ENCODE data around the gene EPB41L3.
A peak's percentile ranks its signal among the peaks of the same experiment; 100 is the strongest.

Gene EPB41L3

DNA sequence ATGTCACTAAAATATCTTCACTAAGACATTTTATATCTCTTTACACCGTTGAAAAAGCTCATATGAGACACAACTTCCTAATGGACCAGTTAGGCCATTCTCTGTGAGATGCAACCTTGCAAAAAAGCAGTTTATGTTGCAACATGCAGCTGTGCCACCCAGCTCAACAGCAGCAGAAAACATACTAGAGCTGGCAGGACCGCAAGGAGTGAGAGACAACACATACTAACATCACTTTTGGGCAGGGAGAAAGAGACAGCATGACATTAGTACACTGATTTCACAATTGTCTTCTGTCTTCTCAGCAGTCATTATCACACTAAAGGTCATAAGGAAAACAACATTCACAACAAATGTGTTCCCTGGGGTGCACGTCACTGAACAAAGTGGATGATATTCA is 122.9 kb downstream of the EPB41L3 start:
- Histone ChIP-seq H2BK120ac (ENCODE audit: low read depth, low read length) (no peak overlapping the region), H3K18ac (ENCODE audit: low read length) (no peak overlapping the region), H3K36me3 (replicated peaks in 1 of 2; ENCODE audit: control insufficient read depth in 2 of 2, insufficient read depth in 2 of 2, low read length in 2 of 2) (no peaks in the 10 kb centered on the region), H2AFZ (ENCODE audit: low read length) (no peak overlapping the region), H3K4me2 (ENCODE audit: insufficient read depth, low read length, poor library complexity, severe bottlenecking) (no peak overlapping the region), H2BK5ac (ENCODE audit: low read length) (no peak overlapping the region), H2BK15ac (ENCODE audit: low read length) (no peak overlapping the region), H3K4ac (ENCODE audit: low read length) (no peak overlapping the region), H2AK5ac (ENCODE audit: low read depth, low read length) (no peak overlapping the region), H4K8ac (ENCODE audit: low read depth, low read length) (no peak overlapping the region), H4K91ac (ENCODE audit: low read depth, low read length, poor library complexity) (no peak overlapping the region), H3K23ac (ENCODE audit: low read depth, low read length, poor library complexity) (no peak overlapping the region), H3K27ac (replicated peaks; ENCODE audit: low read length) (no peak overlapping the region), H2BK12ac (ENCODE audit: low read length) (no peak overlapping the region), H3K27me3 (ENCODE audit: control insufficient read depth in 3 of 3, insufficient read depth in 3 of 3, low read depth in 1 of 3, low read length in 3 of 3) (no peaks in the 10 kb centered on the region), H3K9ac (ENCODE audit: low read depth, low read length, poor library complexity) (no peak overlapping the region), H3K79me1 (ENCODE audit: low read depth, low read length) (no peaks in the 10 kb centered on the region), H3K14ac (ENCODE audit: low read length) (no peak overlapping the region), H3K4me3 (ENCODE audit: low read length in 2 of 2) (no peak overlapping the region), H3K9me3 (replicated peaks in 1 of 2; ENCODE audit: control insufficient read depth in 2 of 2, insufficient read depth in 1 of 2, low read depth in 1 of 2, low read length in 2 of 2) (no peaks in the 10 kb centered on the region), H3K4me1 (ENCODE audit: control insufficient read depth in 2 of 2, insufficient read depth in 1 of 2, low read depth in 1 of 2, low read length in 2 of 2) (peaks cover 3% of the 10 kb centered on the region in 2 donors)
- no peak for DNase-seq (ENCODE audit: low spot score)
- WGBS, 2 donors (ENCODE audit: extremely low coverage in 2 of 2, insufficient read length in 2 of 2, insufficient replicate concordance in 1 of 2): no CpG with 5 or more reads among the region's 3 CpGs

DNA sequence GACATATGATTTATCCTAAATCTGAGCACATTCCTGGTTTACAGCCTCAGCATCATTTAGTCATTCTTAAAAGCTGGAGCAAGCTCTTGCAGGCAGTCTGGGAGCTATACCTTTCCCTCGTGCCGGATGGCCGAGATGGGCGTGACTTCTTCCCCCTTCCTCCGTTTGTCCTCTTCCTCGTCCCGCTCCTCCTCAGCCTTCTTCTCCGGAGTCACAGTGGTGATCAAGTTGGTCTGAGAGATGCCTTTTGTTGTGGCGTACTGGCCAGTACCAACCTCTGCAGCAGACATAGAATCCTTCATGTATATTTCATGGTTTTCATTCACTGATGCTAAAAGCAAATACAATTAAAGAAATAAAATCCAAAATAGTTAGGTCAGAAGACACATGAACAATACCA is 124.2 kb downstream of the EPB41L3 start:
- no peak for DNase-seq (ENCODE audit: low spot score)
- WGBS, 2 donors (ENCODE audit: extremely low coverage in 2 of 2, insufficient read length in 2 of 2, insufficient replicate concordance in 1 of 2): no CpG with 5 or more reads among the region's 9 CpGs
- Histone ChIP-seq H2AK5ac (ENCODE audit: low read depth, low read length) (no peak overlapping the region), H2BK5ac (ENCODE audit: low read length) (no peak overlapping the region), H3K23ac (ENCODE audit: low read depth, low read length, poor library complexity) (no peak overlapping the region), H3K18ac (ENCODE audit: low read length) (peak overlapping the region; percentile 49), H2BK15ac (ENCODE audit: low read length) (no peak overlapping the region), H3K27ac (replicated peaks; ENCODE audit: low read length) (no peak overlapping the region), H3K9me3 (replicated peaks in 1 of 2; ENCODE audit: control insufficient read depth in 2 of 2, insufficient read depth in 1 of 2, low read depth in 1 of 2, low read length in 2 of 2) (no peaks in the 10 kb centered on the region), H3K36me3 (replicated peaks in 1 of 2; ENCODE audit: control insufficient read depth in 2 of 2, insufficient read depth in 2 of 2, low read length in 2 of 2) (no peaks in the 10 kb centered on the region), H2AFZ (ENCODE audit: low read length) (no peak overlapping the region), H3K14ac (ENCODE audit: low read length) (no peak overlapping the region), H3K27me3 (ENCODE audit: control insufficient read depth in 3 of 3, insufficient read depth in 3 of 3, low read depth in 1 of 3, low read length in 3 of 3) (no peaks in the 10 kb centered on the region), H3K4ac (ENCODE audit: low read length) (no peak overlapping the region), H3K4me3 (ENCODE audit: low read length in 2 of 2) (no peak overlapping the region), H4K8ac (ENCODE audit: low read depth, low read length) (no peak overlapping the region), H2BK120ac (ENCODE audit: low read depth, low read length) (no peak overlapping the region), H3K79me1 (ENCODE audit: low read depth, low read length) (no peaks in the 10 kb centered on the region), H3K4me2 (ENCODE audit: insufficient read depth, low read length, poor library complexity, severe bottlenecking) (no peak overlapping the region), H3K4me1 (ENCODE audit: control insufficient read depth in 2 of 2, insufficient read depth in 1 of 2, low read depth in 1 of 2, low read length in 2 of 2) (peaks cover 9 to 13% of the 10 kb centered on the region in 2 donors), H2BK12ac (ENCODE audit: low read length) (no peak overlapping the region), H3K9ac (ENCODE audit: low read depth, low read length, poor library complexity) (no peak overlapping the region), H4K91ac (ENCODE audit: low read depth, low read length, poor library complexity) (no peak overlapping the region)

DNA sequence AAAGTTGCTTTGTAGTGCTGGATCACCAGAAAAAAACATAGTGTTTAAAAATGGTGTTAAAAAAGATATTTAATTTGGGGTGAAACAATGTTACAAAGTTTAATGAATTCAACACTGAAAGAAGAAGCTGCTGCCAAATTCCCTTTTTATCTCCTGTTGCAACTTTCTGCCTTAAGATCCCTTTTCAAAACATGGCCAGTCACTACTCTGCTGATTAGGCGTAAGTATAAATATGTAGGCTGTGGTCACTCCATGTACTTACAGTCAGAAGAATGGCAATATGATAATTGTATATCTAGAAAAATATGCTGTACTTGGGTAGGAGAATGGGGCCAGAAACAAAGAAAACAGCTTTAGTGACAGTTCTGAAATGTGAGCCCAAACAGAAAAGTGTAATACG is 124.8 kb downstream of the EPB41L3 start:
- no peak overlapping the region for H3K27ac ChIP-seq (replicated peaks; ENCODE audit: low read length)
- H3K18ac ChIP-seq (ENCODE audit: low read length): no peak overlapping the region
- no peak overlapping the region for H3K9ac ChIP-seq (ENCODE audit: low read depth, low read length, poor library complexity)
- H2AK5ac ChIP-seq (ENCODE audit: low read depth, low read length): no peak overlapping the region
- H3K9me3 ChIP-seq (replicated peaks in 1 of 2; ENCODE audit: control insufficient read depth in 2 of 2, insufficient read depth in 1 of 2, low read depth in 1 of 2, low read length in 2 of 2): no peaks in the 10 kb centered on the region
- no peak overlapping the region for H4K91ac ChIP-seq (ENCODE audit: low read depth, low read length, poor library complexity)
- WGBS, 2 donors (ENCODE audit: extremely low coverage in 2 of 2, insufficient read length in 2 of 2, insufficient replicate concordance in 1 of 2): no CpG with 5 or more reads among the region's 2 CpGs
- no peak overlapping the region for H3K23ac ChIP-seq (ENCODE audit: low read depth, low read length, poor library complexity)
- H3K27me3 ChIP-seq (ENCODE audit: control insufficient read depth in 3 of 3, insufficient read depth in 3 of 3, low read depth in 1 of 3, low read length in 3 of 3): no peaks in the 10 kb centered on the region
- no peaks in the 10 kb centered on the region for H3K79me1 ChIP-seq (ENCODE audit: low read depth, low read length)
- no peak overlapping the region for H4K8ac ChIP-seq (ENCODE audit: low read depth, low read length)
- H2BK5ac ChIP-seq (ENCODE audit: low read length): no peak overlapping the region
- DNase-seq (ENCODE audit: low spot score): no peak
- peaks cover 13 to 14% of the 10 kb centered on the region in 2 donors for H3K4me1 ChIP-seq (ENCODE audit: control insufficient read depth in 2 of 2, insufficient read depth in 1 of 2, low read depth in 1 of 2, low read length in 2 of 2)
- no peak overlapping the region for H2AFZ ChIP-seq (ENCODE audit: low read length)
- no peak overlapping the region for H3K4me2 ChIP-seq (ENCODE audit: insufficient read depth, low read length, poor library complexity, severe bottlenecking)
- no peak overlapping the region for H3K4me3 ChIP-seq (ENCODE audit: low read length in 2 of 2)
- H2BK120ac ChIP-seq (ENCODE audit: low read depth, low read length): no peak overlapping the region
- no peak overlapping the region for H3K14ac ChIP-seq (ENCODE audit: low read length)
- H3K36me3 ChIP-seq (replicated peaks in 1 of 2; ENCODE audit: control insufficient read depth in 2 of 2, insufficient read depth in 2 of 2, low read length in 2 of 2): no peaks in the 10 kb centered on the region
- H2BK15ac ChIP-seq (ENCODE audit: low read length): no peak overlapping the region
- H3K4ac ChIP-seq (ENCODE audit: low read length): no peak overlapping the region
- H2BK12ac ChIP-seq (ENCODE audit: low read length): no peak overlapping the region

DNA sequence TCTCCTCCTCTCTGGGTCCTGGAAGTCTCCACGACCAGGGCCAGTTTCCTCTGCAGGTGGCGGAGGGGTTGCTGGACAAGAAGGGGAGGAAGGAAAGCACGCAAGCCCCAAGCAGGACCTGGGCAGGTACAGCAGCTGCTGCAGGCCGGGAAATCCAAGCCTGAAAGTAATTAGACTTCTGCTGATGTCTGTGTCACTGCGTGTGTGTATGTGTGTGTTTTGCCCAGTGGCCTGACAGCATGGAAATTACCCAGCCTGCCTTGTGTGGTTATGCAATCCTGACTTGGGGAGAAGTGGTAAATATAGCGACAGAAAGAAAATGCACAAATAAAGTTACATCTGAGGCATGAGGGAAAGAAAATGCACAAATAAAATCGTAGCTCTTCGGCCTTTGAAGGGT is 126.5 kb downstream of the EPB41L3 start:
- H2BK15ac ChIP-seq (ENCODE audit: low read length): no peak overlapping the region
- H3K36me3 ChIP-seq (replicated peaks in 1 of 2; ENCODE audit: control insufficient read depth in 2 of 2, insufficient read depth in 2 of 2, low read length in 2 of 2): no peaks in the 10 kb centered on the region
- whole genome bisulfite sequencing, 2 donors (ENCODE audit: extremely low coverage in 2 of 2, insufficient read length in 2 of 2, insufficient replicate concordance in 1 of 2): no CpG with 5 or more reads among the region's 8 CpGs
- H3K79me1 ChIP-seq (ENCODE audit: low read depth, low read length): no peaks in the 10 kb centered on the region
- H3K4me2 ChIP-seq (ENCODE audit: insufficient read depth, low read length, poor library complexity, severe bottlenecking): no peak overlapping the region
- H3K4me1 ChIP-seq (ENCODE audit: control insufficient read depth in 2 of 2, insufficient read depth in 1 of 2, low read depth in 1 of 2, low read length in 2 of 2): peaks cover 16 to 20% of the 10 kb centered on the region in 2 donors
- no peak overlapping the region for H3K4ac ChIP-seq (ENCODE audit: low read length)
- H2AFZ ChIP-seq (ENCODE audit: low read length): peak overlapping the region; percentile 5
- no peak overlapping the region for H3K23ac ChIP-seq (ENCODE audit: low read depth, low read length, poor library complexity)
- no peak overlapping the region for H2BK12ac ChIP-seq (ENCODE audit: low read length)
- H2BK120ac ChIP-seq (ENCODE audit: low read depth, low read length): no peak overlapping the region
- no peak overlapping the region for H4K91ac ChIP-seq (ENCODE audit: low read depth, low read length, poor library complexity)
- no peak overlapping the region for H4K8ac ChIP-seq (ENCODE audit: low read depth, low read length)
- no peak for DNase-seq (ENCODE audit: low spot score)
- no peak overlapping the region for H2AK5ac ChIP-seq (ENCODE audit: low read depth, low read length)
- no peaks in the 10 kb centered on the region for H3K27me3 ChIP-seq (ENCODE audit: control insufficient read depth in 3 of 3, insufficient read depth in 3 of 3, low read depth in 1 of 3, low read length in 3 of 3)
- no peak overlapping the region for H2BK5ac ChIP-seq (ENCODE audit: low read length)
- H3K18ac ChIP-seq (ENCODE audit: low read length): peak overlapping the region; percentile 6
- no peak overlapping the region for H3K27ac ChIP-seq (replicated peaks; ENCODE audit: low read length)
- no peaks in the 10 kb centered on the region for H3K9me3 ChIP-seq (replicated peaks in 1 of 2; ENCODE audit: control insufficient read depth in 2 of 2, insufficient read depth in 1 of 2, low read depth in 1 of 2, low read length in 2 of 2)
- no peak overlapping the region for H3K9ac ChIP-seq (ENCODE audit: low read depth, low read length, poor library complexity)
- no peak overlapping the region for H3K4me3 ChIP-seq (ENCODE audit: low read length in 2 of 2)
- H3K14ac ChIP-seq (ENCODE audit: low read length): no peak overlapping the region
